ENCODE data around the gene PPP1R16B.

The PPP1R16B gene

DNA sequence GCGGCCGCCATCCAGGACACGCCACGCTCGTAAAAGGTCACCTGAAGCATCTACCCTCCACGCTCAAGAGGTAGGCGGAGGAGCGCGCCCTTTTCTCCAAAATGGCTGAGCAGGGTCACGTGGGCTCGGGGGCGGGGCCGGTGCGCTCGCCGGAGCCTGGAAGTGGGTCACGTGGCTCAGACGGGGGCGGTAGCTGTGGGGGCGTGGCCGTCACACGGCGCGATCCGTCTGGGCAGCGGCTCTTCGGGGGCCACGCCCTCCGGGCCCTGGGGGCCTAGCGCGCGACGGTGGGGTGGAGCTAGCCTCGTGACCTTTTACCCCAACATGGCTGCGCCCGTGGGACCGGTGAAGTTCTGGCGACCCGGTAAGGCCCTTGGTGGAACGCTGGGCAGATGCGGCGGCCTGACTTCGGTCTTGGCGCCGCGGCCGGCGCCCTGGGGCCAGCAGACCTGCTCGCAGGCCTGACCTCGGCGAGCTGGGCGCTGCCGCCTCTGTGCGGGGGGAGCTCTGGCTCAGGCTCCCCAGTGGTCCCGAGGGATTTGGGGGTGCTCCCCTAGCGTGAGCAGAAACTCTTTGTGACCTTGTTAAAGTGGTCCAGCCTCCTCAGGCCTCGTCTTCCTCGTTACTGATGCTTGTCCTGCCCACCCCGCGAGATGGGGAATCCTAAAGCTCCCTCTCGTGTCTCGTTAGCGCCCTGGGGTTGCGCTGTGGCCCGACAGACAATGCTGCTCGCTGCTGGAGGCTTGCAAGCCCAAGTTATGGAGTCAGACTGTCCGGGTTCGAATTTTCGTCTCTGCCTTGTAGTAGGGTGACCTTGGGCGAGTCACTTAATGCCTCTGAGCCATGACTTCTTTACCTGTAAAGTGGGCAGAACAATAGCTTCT is 156.8 kb downstream of the PPP1R16B start, which contains the start of gene DHX35 (continued):
- TF ChIP-seq SCRT2 (tag by site-specific recombination; IDR thresholded peaks at IDR 0.05), result peak; percentile 92
- TF ChIP-seq HOXD13 (CRISPR knock-in tag; IDR thresholded peaks at IDR 0.05; ENCODE audit: borderline replicate concordance), result no peak
- no peak for TF ChIP-seq GFI1B (tag by site-specific recombination; IDR thresholded peaks at IDR 0.05)
- TF ChIP-seq ZSCAN30 (tag by site-specific recombination; IDR thresholded peaks at IDR 0.05), result peak; percentile 34; the same call in 1 of the 2 replicates
- TF ChIP-seq ZNF341 (tag by site-specific recombination; IDR thresholded peaks at IDR 0.05; ENCODE audit: low read depth), result no peak
- TF ChIP-seq KLF9 (tag by site-specific recombination; IDR thresholded peaks at IDR 0.05; ENCODE audit: low read depth), result peak; percentile 100
- no peak for TF ChIP-seq ZNF114 (tag by site-specific recombination; IDR thresholded peaks at IDR 0.05)
- 0 out of 2 replicates have a peak, but pooled peaks have one; percentile 28 for TF ChIP-seq ZFP69B (tag by site-specific recombination; IDR thresholded peaks at IDR 0.05)
- TF ChIP-seq, protein P1, sequence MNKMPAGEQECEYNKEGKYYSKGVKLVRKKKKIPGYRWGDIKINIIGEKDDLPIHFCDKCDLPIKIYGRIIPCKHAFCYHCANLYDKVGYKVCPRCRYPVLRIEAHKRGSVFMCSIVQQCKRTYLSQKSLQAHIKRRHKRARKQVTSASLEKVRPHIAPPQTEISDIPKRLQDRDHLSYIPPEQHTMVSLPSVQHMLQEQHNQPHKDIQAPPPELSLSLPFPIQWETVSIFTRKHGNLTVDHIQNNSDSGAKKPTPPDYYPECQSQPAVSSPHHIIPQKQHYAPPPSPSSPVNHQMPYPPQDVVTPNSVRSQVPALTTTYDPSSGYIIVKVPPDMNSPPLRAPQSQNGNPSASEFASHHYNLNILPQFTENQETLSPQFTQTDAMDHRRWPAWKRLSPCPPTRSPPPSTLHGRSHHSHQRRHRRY (tag by site-specific recombination; IDR thresholded peaks at IDR 0.05), result no peak
- TF ChIP-seq ZFHX2 (tag by site-specific recombination; conservative IDR thresholded peaks at IDR 0.05), result peak; percentile 94
- TF ChIP-seq ZNF76 (tag by site-specific recombination; IDR thresholded peaks at IDR 0.05; ENCODE audit: borderline replicate concordance, low read depth), result peak; percentile 70; the same call in 1 of the 2 replicates
- TF ChIP-seq ZNF132 (tag by site-specific recombination; IDR thresholded peaks at IDR 0.05; ENCODE audit: borderline replicate concordance), result no peak
- TF ChIP-seq CTCF (tag by site-specific recombination; IDR thresholded peaks at IDR 0.05), result peak; percentile 82
- peak; percentile 7; the same call in 1 of the 2 replicates for TF ChIP-seq ZNF394 (tag by site-specific recombination; IDR thresholded peaks at IDR 0.05; ENCODE audit: borderline replicate concordance)
- TF ChIP-seq SP7 (tag by site-specific recombination; IDR thresholded peaks at IDR 0.05), result peak; percentile 62; the same call in 1 of the 2 replicates
- TF ChIP-seq ZNF664 (tag by site-specific recombination; IDR thresholded peaks at IDR 0.05), result no peak
- TF ChIP-seq BCL11B (tag by site-specific recombination; IDR thresholded peaks at IDR 0.05; ENCODE audit: low read depth), result peak; percentile 54; the same call in 1 of the 2 replicates
- TF ChIP-seq ZNF155 (tag by site-specific recombination; IDR thresholded peaks at IDR 0.05), result no peak
- no peak for TF ChIP-seq ZNF362 (tag by site-specific recombination; IDR thresholded peaks at IDR 0.05)
- no peak for TF ChIP-seq ZNF133 (tag by site-specific recombination; IDR thresholded peaks at IDR 0.05)
- TF ChIP-seq, protein P2, sequence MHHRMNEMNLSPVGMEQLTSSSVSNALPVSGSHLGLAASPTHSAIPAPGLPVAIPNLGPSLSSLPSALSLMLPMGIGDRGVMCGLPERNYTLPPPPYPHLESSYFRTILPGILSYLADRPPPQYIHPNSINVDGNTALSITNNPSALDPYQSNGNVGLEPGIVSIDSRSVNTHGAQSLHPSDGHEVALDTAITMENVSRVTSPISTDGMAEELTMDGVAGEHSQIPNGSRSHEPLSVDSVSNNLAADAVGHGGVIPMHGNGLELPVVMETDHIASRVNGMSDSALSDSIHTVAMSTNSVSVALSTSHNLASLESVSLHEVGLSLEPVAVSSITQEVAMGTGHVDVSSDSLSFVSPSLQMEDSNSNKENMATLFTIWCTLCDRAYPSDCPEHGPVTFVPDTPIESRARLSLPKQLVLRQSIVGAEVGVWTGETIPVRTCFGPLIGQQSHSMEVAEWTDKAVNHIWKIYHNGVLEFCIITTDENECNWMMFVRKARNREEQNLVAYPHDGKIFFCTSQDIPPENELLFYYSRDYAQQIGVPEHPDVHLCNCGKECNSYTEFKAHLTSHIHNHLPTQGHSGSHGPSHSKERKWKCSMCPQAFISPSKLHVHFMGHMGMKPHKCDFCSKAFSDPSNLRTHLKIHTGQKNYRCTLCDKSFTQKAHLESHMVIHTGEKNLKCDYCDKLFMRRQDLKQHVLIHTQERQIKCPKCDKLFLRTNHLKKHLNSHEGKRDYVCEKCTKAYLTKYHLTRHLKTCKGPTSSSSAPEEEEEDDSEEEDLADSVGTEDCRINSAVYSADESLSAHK (tag by site-specific recombination; IDR thresholded peaks at IDR 0.05), result no peak
- TF ChIP-seq ZNF266 (tag by site-specific recombination; IDR thresholded peaks at IDR 0.05; ENCODE audit: low read depth), result no peak
- no peak for TF ChIP-seq BCL6B (tag by site-specific recombination; IDR thresholded peaks at IDR 0.05)
- TF ChIP-seq, protein P3, sequence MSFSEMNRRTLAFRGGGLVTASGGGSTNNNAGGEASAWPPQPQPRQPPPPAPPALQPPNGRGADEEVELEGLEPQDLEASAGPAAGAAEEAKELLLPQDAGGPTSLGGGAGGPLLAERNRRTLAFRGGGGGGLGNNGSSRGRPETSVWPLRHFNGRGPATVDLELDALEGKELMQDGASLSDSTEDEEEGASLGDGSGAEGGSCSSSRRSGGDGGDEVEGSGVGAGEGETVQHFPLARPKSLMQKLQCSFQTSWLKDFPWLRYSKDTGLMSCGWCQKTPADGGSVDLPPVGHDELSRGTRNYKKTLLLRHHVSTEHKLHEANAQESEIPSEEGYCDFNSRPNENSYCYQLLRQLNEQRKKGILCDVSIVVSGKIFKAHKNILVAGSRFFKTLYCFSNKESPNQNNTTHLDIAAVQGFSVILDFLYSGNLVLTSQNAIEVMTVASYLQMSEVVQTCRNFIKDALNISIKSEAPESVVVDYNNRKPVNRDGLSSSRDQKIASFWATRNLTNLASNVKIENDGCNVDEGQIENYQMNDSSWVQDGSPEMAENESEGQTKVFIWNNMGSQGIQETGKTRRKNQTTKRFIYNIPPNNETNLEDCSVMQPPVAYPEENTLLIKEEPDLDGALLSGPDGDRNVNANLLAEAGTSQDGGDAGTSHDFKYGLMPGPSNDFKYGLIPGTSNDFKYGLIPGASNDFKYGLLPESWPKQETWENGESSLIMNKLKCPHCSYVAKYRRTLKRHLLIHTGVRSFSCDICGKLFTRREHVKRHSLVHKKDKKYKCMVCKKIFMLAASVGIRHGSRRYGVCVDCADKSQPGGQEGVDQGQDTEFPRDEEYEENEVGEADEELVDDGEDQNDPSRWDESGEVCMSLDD (tag by site-specific recombination; IDR thresholded peaks at IDR 0.05), result peak; percentile 92
- no peak for TF ChIP-seq ZNF366 (tag by site-specific recombination; conservative IDR thresholded peaks at IDR 0.05)
- TF ChIP-seq GLIS2 (tag by site-specific recombination; IDR thresholded peaks at IDR 0.05), result peak; percentile 94
- peak; percentile 86 for TF ChIP-seq ZEB2 (tag by site-specific recombination; IDR thresholded peaks at IDR 0.05)
